Nephron progenitor cell (in vitro differentiated cells): ENCODE measurements around the gene SLC25A25.
"Not testable (repeated sequence)": the region's sequence is repeated elsewhere in the genome, so short reads cannot be mapped to it uniquely, and the experiment has no call there.

Source experiments
- DNase-seq: peaks from one replicate; pipeline ENCODE4 v3.0.0; 2021
- H3K27ac Mint-ChIP-seq: 2 replicates; pipeline ENCODE4 v1.8.0; 2021; ENCODE audit warnings: mild to moderate bottlenecking, moderate library complexity, mixed read lengths
- H3K27me3 Mint-ChIP-seq: 2 replicates; pipeline ENCODE4 v1.8.0; 2021; ENCODE audit warnings: mild to moderate bottlenecking, low read depth, mixed read lengths; ENCODE audit not compliant: poor library complexity
- H3K36me3 Mint-ChIP-seq: 2 replicates; pipeline ENCODE4 v1.8.0; 2021; ENCODE audit warnings: low read depth, mixed read lengths
- H3K4me1 Mint-ChIP-seq: 2 replicates; pipeline ENCODE4 v1.8.0; 2021; ENCODE audit warnings: mixed read lengths
- H3K4me3 Mint-ChIP-seq: 2 replicates; pipeline ENCODE4 v1.8.0; 2021; ENCODE audit warnings: mild to moderate bottlenecking, moderate library complexity, mixed read lengths
- H3K9me3 Mint-ChIP-seq: 2 replicates; pipeline ENCODE4 v1.8.0; 2021; ENCODE audit warnings: mild to moderate bottlenecking, moderate library complexity, mixed read lengths
- CTCF ChIP-seq: fragments of 200-600 bp; sonication (generic); IDR thresholded peaks from 2 replicates; pipeline ENCODE4 v1.5.0; 2021; ENCODE audit warnings: antibody characterized with exemption

Gene SLC25A25

DNA sequence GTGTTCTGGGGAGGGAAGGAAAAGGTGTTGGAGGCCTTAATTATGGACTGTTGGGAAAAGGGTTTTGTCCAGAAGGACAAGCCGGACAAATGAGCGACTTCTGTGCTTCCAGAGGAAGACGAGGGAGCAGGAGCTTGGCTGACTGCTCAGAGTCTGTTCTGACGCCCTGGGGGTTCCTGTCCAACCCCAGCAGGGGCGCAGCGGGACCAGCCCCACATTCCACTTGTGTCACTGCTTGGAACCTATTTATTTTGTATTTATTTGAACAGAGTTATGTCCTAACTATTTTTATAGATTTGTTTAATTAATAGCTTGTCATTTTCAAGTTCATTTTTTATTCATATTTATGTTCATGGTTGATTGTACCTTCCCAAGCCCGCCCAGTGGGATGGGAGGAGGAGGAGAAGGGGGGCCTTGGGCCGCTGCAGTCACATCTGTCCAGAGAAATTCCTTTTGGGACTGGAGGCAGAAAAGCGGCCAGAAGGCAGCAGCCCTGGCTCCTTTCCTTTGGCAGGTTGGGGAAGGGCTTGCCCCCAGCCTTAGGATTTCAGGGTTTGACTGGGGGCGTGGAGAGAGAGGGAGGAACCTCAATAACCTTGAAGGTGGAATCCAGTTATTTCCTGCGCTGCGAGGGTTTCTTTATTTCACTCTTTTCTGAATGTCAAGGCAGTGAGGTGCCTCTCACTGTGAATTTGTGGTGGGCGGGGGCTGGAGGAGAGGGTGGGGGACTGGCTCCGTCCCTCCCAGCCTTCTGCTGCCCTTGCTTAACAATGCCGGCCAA, 40.4 kb downstream of the SLC25A25 start:
- no peak overlapping the region for H3K4me3 Mint-ChIP-seq
- peaks cover 41% of the 10 kb centered on the region for H3K4me1 Mint-ChIP-seq
- peaks cover 22% of the 10 kb centered on the region for H3K36me3 Mint-ChIP-seq
- H3K27ac Mint-ChIP-seq, result no peak overlapping the region
- no peak for TF ChIP-seq CTCF
- no peak for DNase-seq
- H3K27me3 Mint-ChIP-seq, result peaks cover 4% of the 10 kb centered on the region
- H3K9me3 Mint-ChIP-seq, result peaks cover 1% of the 10 kb centered on the region

DNA sequence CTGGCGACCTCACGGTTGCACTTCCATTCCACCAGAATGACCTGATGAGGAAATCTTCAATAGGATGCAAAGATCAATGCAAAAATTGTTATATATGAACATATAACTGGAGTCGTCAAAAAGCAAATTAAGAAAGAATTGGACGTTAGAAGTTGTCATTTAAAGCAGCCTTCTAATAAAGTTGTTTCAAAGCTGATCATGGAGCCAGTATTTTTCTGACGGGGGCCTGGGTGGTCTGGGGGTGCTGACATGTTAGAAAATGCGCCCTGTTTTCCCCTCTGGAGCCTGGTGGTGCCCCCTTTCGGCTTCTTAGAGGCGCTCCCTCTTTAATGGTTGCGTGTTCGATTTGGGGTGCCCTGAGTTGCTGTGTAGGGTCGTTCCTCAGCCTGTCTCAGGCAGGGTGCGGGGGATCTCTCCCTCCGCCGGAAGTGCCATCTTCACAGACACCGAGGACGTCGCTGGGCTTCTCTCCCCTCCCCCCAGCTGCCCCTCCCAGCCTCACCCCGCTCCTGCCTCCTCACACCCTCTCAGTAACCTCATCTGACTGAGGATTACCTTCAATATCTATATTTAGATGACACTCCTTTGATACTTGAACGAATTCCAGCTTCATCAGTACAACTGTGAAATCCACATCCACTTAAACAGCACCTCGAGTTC, 41.1 kb downstream of the SLC25A25 start:
- Mint-ChIP-seq H3K27me3 (peaks cover 4% of the 10 kb centered on the region), H3K9me3 (peaks cover 3% of the 10 kb centered on the region), H3K4me1 (peaks cover 34% of the 10 kb centered on the region), H3K4me3 (no peak overlapping the region), H3K27ac (peak overlapping the region; percentile 68), H3K36me3 (peaks cover 26% of the 10 kb centered on the region)
- TF ChIP-seq CTCF, result no peak
- no peak for DNase-seq

DNA sequence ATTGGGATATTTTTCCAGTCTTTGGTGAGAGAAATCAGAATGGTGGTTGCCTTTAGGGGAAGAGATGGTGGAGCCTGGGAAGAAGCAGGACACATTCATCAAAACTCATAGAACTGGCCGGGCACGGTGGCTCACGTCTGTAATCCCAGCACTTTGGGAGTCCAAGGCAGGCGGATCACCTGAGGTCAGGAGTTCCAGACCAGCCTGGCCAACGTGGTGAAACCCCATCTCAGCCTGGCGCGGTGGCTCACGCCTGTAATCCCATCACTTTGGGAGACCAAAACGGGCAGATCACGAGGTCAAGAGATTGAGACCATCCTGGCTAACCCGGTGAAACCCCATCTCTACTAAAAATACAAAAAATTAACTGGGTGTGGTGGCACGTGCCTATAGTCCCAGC, 43.7 kb downstream of the SLC25A25 start:
- H3K27me3 Mint-ChIP-seq, DNase-seq, H3K9me3 Mint-ChIP-seq, H3K27ac Mint-ChIP-seq, H3K4me3 Mint-ChIP-seq: not testable (repeated sequence)
- Mint-ChIP-seq H3K4me1 (peaks cover 32% of the 10 kb centered on the region), H3K36me3 (peaks cover 27% of the 10 kb centered on the region)

GRCh38 chr9:128113526-128114325, 45.7 kb downstream of the SLC25A25 start:
- peaks cover 4% of the 10 kb centered on the region for H3K27me3 Mint-ChIP-seq
- DNase-seq, result no peak
- H3K27ac Mint-ChIP-seq, result no peak overlapping the region
- peaks cover 3% of the 10 kb centered on the region for H3K9me3 Mint-ChIP-seq
- TF ChIP-seq CTCF, result no peak
- H3K4me1 Mint-ChIP-seq, result peaks cover 27% of the 10 kb centered on the region
- no peak overlapping the region for H3K4me3 Mint-ChIP-seq
- peaks cover 21% of the 10 kb centered on the region for H3K36me3 Mint-ChIP-seq

DNA sequence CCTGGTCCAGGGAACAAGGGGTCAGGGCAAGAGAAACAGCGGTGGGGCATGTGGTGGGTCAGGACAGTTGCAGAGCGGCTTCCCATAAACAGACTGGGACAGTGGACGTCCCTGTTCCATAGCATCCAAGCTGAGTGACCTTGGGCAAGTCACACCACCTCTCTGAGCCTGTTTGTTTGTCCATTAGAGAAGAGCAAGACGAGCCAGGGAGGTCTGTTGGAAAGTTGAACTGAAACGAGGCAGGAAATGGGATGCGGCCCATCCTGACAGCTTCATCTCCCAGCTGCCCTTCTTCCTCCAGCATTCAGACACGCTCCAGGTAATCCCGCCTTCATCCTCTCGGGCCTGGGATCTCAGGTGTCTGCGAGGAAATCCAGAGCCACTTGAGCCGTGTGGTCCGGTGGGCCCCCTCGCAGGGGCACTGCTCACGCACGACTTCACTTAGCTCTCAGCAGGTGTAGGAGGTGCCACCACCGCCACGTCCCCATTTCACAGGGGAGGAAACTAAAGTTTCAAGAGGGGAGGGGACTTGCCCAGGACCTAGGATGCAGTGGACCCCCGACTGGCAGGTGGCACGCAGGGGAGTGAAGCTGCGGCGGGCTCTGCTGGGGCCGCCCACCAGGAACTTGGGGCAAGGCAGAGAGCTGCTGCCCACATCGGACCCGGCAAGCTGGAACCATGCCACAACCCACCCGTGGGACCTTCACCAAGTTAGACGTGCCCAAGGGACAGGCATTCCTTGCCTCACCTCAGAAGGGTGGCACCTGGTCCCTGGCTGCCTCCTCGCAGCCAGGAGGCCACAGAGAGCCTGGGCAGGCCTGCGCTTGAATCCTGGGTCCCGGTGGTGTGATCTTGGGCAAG, 46.5 kb downstream of the SLC25A25 start:
- Mint-ChIP-seq H3K4me1 (peaks cover 19% of the 10 kb centered on the region), H3K36me3 (peaks cover 19% of the 10 kb centered on the region), H3K27ac (no peak overlapping the region), H3K27me3 (peaks cover 4% of the 10 kb centered on the region), H3K9me3 (peaks cover 3% of the 10 kb centered on the region), H3K4me3 (no peak overlapping the region)
- TF ChIP-seq CTCF, result no peak
- DNase-seq, result no peak
